SHP77 (cell line): ENCODE measurements around the gene GPR148.
"Not testable (repeated sequence)": the region's sequence is repeated elsewhere in the genome, so short reads cannot be mapped to it uniquely, and the experiment has no call there.

ENCODE experiments used
- DNase-seq, 2 experiments: peaks; one replicate each; lab custom pipeline; 2025; lab: John Stamatoyannopoulos, UW

GPR148 gene

GRCh38 chr2:130728549-130729316 lies at the start of gene GPR148:
Gene GPR148, plus strand, starts transcription at chr2:130729070. Its CDS starts 82 bp downstream, at chr2:130729152.
- DNase-seq = no peak

- not testable (repeated sequence) for DNase-seq
Measured at GRCh38 chr2:130692041-130692770, 36.7 kb upstream of the GPR148 start.

DNA sequence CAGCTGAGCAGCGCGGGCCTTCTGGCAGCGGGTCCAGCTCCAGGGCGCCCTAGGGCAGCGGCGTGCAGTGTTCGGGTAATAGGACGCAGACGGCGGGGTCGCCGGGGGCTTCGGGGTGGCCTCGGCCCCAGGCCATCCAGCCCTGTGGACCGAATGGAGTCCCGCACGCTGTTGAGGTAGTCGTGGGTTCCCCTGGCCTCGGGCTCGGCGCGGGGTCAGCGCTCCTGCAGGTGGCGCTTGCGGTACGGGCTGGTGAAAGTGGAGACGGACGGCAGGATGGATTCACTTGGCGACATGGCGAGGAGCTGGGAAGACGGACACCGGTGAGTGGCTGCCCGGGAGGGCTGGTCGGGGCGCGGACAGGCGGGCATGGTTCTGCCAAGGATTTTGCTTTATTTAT lies 35.4 kb upstream of the GPR148 start:
- not testable (repeated sequence) for DNase-seq

DNA sequence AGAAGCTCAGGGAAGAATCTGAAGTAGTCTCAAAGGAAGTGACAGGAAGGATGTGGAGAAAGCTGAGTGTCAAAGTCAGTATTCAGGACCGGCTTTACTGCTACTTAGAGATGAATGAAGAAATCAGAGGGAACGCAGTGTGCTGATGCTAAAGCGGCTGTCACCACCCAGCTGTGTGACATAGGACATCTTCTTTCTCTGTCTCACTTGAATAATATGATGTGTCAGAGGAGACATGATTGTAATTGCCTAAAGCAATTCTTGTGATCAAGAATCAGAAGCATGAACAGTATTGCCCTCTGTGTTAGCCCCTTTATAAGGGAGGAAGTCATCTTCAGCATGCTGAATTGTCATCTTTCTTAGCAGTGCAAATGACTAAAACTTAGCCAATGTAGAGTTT lies 25.6 kb upstream of the GPR148 start:
- DNase-seq = not testable (repeated sequence)

DNA sequence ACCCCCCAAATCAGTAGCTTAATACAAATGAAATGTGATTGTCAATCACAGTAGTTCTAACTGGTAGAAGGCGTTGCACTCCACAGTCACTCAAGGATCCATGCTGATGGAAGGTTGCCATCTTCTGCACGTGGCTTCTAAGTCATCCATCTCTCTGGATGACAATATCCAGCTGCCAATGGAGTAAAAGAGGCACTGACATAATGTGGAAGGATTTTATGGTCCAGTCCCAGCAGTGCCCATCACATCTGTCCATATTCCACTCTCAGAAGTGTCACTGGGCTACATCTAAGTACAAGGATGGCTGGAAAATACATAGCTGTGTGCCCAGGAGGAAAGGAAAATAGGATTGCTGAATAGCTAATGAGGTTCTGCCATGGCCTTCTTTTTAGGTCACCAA lies 14.1 kb upstream of the GPR148 start:
- not testable (repeated sequence) for DNase-seq

DNA sequence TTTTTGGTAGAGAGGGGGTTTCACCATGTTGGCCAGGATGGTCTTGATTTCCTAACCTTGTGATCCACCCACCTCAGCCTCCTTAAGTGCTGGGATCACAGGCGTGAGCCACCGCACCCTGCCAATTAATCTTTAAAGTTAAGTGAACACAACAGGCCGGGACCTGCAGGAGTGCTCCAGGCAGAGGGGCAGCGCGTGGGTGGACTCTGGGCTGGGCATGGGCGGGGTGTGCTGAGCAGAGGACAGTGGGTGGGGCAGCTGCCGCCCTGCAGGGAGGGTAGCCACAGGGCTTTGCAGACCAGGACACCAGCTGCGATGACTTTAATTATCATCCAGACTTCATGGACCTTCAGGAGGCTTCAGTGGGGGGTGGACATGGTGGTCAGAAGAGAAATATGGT lies 8.8 kb upstream of the GPR148 start:
- no peak for DNase-seq

- no peak for DNase-seq
Measured at GRCh38 chr2:130720528-130720927, 8.3 kb upstream of the GPR148 start.

- no peak for DNase-seq
Measured at GRCh38 chr2:130724455-130724854, 4.4 kb upstream of the GPR148 start.

- no peak for DNase-seq
Measured at GRCh38 chr2:130726614-130727180, 2.2 kb upstream of the GPR148 start.

GRCh38 chr2:130727286-130727924 lies 1.5 kb upstream of the GPR148 start:
- no peak for DNase-seq

DNA sequence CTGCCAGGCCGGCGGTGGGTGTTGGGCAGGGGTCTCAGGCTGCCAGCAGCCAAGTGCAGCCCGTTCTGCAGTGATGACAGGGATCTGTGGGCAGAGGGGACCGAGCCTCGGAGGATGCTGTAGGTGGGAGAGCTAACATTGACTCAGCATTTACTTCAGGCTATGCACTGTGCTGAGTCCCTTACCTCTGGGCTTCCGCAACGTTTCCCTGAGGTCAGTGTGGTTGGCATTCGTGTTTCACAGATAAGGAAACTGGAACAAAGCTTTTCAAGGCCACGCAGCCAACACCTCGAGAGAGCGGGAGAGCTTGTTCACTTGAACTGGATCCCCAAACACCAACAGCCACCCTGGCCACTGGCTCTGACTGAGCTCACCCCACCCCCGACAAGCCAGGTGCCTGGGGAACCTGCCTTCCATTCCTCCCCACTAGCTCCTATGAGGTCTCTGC lies 839 bp upstream of the GPR148 start:
- DNase-seq = no peak

DNA sequence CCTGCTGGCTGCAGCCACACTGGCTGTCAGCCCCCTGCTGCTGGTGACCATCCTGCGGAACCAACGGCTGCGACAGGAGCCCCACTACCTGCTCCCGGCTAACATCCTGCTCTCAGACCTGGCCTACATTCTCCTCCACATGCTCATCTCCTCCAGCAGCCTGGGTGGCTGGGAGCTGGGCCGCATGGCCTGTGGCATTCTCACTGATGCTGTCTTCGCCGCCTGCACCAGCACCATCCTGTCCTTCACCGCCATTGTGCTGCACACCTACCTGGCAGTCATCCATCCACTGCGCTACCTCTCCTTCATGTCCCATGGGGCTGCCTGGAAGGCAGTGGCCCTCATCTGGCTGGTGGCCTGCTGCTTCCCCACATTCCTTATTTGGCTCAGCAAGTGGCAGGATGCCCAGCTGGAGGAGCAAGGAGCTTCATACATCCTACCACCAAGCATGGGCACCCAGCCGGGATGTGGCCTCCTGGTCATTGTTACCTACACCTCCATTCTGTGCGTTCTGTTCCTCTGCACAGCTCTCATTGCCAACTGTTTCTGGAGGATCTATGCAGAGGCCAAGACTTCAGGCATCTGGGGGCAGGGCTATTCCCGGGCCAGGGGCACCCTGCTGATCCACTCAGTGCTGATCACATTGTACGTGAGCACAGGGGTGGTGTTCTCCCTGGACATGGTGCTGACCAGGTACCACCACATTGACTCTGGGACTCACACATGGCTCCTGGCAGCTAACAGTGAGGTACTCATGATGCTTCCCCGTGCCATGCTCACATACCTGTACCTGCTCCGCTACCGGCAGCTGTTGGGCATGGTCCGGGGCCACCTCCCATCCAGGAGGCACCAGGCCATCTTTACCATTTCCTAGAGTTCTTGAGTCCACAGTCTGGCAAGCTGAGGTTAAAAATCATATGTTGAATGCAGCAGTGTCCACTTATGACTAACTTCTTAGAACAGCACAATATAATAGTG lies 741 bp downstream of the GPR148 start:
- no peak for DNase-seq

GRCh38 chr2:130732257-130732656 lies 3.4 kb downstream of the GPR148 start:
- DNase-seq = not testable (repeated sequence)

- no peak for DNase-seq
Measured at GRCh38 chr2:130735200-130735599, 6.3 kb downstream of the GPR148 start.

DNA sequence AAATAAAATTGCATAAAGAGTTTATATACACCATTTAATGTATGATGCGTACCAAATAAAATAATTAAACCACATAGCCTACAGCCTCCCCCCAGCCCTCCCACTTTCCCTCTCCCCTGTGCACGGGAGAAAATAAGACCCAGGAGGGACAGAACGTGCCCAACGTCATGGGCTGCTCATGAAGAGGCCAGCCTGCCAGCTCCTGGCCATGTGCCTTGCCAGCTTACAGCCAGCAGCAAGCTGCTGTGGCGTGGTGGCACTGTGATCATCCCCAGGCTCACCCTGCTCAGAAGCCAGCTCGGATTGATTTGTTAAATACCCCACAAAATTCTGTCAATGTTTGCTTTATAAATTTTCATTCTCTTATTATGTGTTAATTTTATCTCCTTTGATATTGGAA lies 7.6 kb downstream of the GPR148 start:
- no peak for DNase-seq

GRCh38 chr2:130737592-130737991 lies 8.7 kb downstream of the GPR148 start:
- no peak for DNase-seq

DNA sequence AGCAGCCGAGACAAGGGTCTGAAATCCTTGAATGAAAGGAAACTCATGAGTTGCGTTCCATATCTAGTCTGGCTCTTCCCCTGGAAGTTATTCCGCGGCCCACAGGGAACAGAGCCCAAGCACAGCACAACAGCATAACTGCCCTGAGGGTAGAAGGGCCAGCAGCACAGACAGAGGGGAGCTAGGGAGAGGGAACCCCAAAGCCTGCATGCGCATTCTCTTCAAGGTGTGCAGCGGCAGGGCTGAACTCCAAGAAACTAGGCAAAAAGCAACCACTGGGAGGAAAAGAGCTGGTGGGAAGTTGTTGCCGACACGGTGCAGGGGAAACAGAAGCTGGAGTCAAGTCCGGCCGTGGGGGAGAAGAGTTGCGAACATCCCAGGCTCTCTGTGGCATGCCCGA lies 11.8 kb downstream of the GPR148 start:
- DNase-seq = no peak

DNA sequence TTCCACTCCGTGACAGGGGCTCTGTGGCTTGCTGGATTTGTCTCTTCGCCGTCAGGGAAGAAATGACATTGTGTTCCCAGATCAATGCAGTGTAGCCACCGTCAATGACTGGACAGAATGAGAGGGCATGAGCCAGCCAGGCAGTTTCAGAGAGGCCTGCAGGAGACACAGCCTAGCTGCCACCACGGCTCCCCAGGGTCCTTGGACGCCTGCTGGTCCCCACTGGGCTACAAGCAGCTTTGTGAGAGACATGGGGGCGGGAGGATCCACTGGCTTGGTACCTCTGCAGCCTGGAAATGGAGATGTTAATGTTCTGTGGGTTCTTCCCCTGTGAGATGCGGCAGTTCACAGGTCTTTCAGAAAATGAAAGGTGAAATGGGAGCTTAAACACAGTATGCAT lies 14.4 kb downstream of the GPR148 start:
- no peak for DNase-seq

GRCh38 chr2:130744287-130745117 lies 15.6 kb downstream of the GPR148 start:
- no peak for DNase-seq

DNA sequence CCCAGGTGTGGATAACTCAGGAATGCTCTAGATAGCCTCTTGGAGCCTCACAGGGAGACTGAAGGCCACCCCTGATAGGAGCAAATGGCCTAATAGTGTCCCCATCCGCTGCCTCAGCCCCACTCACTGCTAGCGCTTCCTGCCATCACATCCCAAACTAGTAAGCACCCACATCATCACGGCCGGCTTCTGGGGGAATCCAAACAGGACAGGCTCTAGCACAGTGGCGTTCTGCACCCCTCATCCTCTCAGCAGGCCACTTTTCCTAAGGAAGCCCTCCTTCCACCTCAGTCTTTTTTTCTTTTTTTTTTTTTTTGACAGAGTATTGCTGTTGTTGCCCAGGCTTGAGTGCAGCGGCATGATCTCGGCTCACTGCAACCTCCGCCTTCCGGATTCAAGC lies 20.2 kb downstream of the GPR148 start:
- DNase-seq = no peak
